ENCODE data around the gene VPS37D.
A peak's percentile ranks its signal among the peaks of the same experiment; 100 is the strongest.
"Not testable (repeated sequence)": the region's sequence is repeated elsewhere in the genome, so short reads cannot be mapped to it uniquely, and the experiment has no call there.

Gene VPS37D

DNA sequence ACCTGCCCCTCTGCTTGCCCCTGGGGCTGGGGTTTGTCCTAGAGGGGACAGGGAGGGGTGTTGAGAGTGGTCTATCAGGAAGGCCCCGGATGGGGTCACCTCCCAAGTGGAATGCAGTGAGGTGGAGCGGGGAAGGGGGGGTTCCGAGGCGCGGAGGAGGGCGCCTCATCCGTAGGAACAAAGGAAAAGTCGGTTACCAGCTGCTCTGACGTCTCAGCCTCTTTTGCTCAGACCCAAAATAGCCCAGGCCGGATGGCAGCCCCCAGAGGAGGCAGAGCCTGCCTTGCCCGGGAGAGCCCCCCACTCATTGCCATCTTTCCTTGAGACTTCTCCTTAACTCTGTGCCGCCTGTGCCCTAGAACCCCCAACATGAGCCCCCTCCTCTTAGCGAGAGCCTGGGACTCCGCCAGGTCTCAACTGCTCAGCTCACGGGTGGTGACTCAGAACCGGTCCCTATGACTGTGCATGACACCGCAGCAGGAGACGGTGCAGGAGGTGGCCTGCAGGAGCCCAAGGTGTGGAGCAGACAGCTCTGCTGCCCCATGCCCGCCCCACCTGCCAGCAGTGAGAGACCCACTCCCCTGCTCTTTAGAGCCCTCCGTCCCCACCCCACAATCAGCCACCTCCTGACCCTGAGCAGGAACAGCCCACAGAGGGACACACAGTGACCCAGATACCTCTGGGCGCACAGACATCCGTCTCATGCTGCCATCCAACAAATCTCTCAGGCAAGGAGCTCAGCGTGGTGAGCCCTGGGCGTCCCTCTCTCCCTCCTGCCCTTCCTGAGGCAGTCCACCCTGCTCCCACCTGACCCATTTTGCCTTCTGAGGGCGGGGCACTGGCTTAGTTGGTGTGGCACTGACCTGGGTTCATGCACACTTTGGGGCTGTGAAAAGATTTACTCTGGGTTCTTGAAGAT lies 38.8 kb downstream of the VPS37D start:
- DNase-seq (ENCODE audit: low spot score): peak; percentile 50

DNA sequence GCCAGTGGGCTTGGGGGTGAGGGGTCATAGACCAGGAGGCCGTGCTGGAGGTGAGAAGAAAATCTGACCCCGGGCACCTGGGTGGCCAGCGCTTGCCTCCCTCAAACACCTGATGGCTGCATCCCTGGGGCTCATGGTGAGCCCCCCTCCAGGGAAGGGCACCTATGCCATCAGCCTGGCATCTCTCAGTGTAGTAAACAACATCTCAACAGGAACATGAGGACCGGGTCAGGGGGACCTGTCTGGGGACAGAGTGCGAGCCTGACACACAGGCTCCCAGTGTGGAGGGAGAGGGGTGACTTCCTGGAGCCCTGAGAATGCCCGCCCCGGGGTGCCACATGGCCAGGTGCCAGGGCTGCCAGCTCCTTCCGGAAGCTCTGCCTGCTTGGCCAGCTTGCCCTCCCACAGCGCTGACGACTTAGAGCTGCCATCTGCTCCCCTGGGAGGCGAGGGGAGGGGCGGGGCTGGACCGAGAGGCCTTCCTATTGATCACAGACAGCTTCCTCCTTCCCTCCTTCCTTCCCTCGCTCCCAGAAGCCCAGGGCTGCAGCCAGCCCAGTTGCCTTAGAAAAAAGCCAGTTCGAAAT lies 39.5 kb downstream of the VPS37D start:
- peak; percentile 89 for DNase-seq (ENCODE audit: low spot score)

DNA sequence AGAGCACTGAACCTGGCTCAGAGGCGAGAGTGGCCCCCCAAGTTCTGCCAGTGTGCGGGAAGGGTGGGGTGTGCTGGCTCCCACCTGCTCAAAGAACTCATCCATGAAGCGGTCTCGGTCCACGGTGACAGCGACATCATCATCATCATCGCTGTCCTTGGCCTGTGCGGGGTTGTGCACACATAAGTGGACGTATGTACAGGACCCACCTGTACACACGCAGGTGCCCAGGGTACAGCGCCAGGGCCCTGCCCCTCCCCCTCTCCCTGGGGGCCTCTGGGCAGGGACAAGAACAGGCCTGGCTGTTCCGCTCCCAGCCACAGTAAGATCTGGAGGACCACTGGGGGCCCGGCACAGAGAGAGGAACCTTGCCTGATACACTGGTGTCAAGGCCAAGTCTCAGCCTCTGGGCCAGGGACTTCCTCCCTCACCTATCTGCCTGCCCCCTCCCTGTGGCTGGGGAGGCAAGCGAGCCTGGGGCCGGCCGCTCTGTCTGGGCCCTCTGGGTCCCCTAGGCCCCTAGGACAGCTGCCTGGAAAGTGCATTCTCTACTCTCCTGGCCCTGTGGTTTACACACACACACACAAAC lies 41.4 kb downstream of the VPS37D start:
- peak; percentile 10 for DNase-seq (ENCODE audit: low spot score)

DNA sequence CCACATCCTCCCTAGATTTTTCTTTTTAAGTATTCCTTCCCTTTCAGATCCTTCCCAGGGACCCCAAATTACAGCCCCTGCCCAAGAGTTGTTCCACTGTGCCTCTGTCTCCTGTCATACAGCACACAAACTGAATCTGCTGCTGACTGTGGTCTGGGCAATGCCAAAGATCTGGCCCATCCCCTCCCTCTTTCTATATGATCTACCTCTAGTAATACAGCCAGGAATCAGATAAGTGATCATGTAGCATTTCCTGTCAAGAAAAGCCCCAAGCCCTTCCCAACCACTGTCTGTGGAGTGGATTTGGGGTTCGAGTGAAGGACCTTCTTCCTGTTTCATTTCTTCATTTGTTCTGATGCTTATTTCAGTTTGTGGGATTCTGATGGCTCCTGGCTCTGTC lies 45.1 kb downstream of the VPS37D start:
- no peak for DNase-seq (ENCODE audit: low spot score)

DNA sequence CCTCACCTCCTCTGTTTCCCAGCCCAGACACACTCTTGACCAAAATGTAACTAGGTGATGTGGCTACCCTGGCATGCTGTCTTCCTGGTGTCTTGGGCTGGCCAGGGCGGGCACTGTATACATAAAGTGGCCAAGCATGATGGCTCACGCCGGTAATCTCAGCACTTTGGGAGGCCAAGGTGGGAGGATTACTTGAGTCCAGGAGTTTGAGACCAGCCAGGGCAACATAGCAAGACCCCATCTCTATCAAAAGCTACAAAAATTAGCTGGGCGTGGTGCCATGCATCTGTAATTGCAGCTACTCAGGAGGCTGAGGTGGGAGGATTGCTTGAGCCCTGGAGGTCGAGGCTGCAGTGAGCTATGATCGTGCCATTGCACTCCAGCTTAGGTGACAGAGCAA lies 45.7 kb downstream of the VPS37D start:
- DNase-seq (ENCODE audit: low spot score): not testable (repeated sequence)

DNA sequence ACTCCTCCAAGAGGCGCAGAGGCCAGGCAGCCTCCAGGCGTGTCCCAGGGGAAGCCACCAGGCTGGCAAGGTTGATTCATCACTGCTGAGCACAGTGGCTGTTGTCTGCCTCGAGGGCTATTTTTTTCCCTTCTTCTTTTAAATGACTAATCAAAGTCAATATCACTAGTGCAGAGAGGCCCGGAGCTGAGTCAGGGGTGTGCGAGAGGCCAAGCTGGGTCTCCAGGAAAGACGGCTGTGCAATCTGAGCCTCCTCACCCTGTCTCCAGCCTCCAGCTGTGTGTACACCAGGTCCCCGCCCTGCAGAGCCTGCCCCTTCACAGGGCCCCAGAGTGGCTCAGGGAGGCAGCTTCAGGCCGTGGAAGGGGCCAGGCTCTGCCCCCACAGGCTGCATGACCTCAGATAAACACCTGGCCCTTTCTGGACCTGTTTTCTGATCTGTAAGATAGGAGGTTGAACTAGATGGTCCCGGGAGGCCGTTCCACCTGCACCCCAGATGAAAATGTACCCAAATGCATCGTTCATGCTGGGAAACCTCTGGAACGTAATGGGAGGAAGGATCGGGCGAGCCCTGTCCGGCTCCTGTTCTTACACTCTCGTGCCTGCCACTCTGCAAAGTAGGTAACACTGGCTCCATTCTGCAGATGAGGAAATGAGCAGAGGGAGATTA lies 48.2 kb downstream of the VPS37D start:
- DNase-seq (ENCODE audit: low spot score): no peak

DNA sequence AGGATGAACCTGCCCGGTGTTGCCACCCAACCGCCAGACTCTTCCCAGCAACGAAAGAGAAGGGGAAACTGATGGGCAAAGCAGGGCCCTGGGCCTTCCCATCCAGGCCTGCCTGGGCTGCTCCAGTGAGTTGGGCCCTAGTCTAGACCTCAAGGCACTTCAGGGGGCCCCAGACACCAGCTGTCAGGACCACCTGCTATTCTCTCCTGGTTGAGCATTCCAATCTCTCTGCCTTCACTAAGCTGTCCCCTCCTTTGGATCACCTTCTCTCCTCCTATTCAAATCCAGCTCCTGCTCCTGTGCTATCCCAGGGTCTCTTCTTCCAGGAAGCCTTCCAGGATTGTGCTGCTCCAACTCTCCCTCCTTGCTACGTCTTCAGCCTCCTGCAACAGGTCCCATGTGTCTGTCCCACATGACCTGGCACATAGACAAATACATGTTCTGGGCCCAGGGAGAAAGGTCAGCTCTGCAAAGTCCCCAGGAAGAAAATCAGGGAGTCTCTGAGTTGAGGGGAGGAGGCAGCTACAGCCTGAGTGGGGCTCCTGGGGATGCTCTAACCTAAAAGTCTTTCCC lies 48.8 kb downstream of the VPS37D start:
- DNase-seq (ENCODE audit: low spot score): no peak

DNA sequence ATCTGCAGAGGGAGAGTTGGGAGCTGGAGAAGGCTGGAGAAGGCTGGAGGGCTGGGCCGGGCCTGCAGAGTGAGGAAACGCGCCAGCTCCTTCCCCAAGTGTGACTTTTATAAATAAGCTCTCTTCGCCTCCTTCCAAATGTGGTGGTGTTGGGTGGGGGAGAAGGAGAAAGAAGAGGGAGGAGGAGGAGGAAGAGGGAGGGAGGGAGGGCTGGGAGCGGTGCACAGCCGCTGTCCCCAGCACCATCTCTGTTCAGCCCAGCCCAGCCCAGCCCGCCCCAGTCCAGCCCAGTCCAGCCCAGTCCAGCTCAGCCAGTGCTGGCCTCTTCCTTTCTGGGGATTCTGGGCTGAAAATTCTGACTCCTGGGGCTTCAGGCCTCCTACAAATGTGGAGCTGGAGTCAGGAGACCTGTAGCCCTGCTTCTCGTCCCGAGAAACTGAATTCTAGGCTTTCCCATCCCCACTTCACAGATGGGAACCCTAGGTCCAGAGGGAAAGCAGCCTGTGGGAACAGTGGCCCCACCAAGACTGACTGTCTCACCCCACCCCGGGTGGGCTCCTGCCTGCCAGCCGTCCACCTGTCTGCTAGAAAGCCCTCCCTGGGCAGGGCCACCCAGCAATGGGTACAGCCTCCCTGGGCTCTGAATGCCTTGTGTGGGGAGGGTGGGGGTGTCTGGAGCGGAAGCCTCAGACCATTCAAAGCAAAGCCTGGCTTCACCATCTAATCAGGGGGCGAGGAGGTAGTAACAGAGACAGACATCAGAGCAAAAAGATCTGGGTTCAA lies 49.6 kb downstream of the VPS37D start:
- no peak for DNase-seq (ENCODE audit: low spot score)

DNA sequence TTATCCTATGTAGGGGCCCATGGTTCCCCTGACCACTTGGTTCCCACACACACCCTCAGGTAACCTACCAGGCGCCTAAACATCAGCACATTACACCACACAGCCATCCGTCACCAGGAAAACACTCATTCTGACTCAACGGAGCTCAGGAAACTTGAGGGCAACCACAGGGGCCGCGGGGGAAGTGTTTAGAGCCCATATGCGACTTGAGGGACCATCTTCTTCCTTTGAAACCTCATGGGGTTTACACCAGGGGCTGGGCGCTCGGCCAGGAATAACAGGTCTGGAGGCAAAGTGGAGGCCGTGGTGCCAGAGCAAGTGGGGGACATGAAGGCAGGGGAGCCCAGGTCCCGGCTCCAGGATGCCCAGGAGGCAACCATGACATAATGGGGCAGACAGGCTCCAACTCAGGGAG lies 50.4 kb downstream of the VPS37D start:
- DNase-seq (ENCODE audit: low spot score): no peak

DNA sequence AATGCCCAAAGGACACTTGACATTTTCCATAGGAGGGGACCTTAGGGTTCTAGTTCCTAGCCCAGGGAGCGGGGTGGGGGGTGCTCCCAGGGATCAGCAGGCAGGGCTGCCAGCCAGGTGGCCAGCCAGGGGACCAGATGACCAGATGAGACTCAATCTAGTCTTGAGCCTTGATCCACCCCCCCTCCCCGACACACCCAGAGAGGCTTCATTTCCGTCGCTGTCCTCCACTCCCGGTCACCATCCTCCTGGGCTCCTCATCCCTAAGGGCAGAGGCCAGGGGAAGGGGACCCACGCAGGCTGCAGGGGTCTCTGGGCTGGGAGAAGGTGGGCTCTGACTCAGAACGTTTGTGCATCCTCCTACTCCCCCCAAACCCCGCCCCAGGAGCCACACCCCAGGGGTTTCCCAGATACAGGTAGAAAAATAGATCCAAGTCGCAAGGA lies 50.8 kb downstream of the VPS37D start:
- no peak for DNase-seq (ENCODE audit: low spot score)

DNA sequence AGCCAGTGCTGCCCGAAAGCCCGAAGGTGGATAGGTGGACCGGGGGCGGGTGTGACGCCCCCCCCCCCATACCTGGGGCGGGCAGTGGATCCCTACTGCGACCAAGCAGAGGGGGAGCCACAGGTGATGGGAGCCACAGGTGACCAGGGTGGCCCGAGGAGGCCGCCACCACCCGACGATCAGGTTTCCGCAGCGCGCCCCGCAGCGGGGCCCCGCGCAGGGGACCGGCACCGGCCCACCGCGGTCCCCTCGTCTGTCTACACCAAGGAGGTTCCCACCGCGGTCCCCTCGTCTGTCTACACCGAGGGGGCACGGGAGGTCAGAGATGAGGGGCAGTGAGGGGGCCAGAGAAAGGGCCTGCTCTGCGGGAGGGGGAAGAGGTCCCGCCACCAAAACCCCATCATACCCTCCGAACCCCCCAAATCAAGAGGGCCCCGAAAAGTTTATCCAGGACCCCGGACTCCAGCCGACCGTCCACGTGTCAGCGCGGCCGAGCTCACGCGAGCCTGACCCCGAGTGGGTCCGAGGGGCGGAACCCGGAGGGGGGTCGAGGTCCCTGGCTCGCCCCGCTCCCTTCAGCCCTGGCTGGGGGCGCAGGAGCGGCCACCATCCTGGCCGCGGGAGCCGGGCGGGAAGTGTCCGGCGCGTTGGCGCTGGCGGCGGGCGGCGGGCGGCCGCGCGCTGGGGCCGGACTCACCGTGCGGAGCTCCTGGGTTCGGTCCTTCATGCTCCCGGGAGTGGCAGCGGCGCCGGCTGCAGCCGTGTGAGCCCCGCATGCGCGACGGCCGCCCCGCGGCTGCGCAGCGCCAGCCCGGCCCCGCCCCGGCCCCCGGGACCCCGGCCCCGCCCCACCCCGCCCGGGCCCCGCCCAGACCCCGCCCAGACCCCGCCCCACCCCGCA lies 51.5 kb downstream of the VPS37D start, which contains the start of gene STX1A:
Gene STX1A (minus strand): TSS at position 765 of the 901 bp plus-strand sequence. CDS start 38 bp downstream, at position 727.
- DNase-seq (ENCODE audit: low spot score): peak; percentile 99

DNA sequence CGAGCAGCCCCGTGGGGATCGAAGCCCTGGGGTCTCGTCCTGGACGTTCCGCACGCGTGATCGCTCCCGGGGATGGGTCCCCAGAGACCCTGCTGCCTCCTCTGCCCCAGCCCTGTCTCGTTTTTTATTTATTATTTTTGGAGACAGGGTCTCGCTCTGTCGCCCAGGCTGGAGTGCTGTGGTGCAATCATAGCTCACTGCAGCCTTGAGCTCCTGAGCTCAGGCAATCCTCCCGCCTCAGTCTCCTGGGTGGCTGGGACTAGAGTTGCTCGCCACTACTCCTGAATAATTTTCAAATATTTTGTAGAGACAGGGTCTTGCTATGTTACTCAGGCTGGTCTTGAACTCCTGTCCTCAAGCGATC lies 52.2 kb downstream of the VPS37D start:
- DNase-seq (ENCODE audit: low spot score): no peak

DNA sequence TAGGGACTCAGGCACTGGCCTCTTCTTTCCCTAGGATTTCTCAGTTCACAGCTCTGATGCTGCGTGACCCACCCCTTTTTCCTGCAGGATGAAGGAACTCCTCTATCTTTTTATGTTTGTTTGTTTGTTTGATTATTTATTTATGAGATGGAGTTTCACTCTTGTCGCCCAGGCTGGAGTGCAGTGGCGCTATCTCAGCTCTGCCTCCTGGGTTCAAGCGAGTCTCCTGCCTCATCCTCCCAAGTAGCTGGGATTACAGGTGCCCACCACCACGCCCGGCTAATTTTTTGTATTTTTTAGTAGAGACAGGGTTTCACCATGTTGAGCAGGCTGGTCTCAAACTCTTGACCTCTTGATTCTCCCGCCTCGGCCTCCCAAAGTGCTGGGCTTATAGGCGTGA lies 52.8 kb downstream of the VPS37D start:
- not testable (repeated sequence) for DNase-seq (ENCODE audit: low spot score)

DNA sequence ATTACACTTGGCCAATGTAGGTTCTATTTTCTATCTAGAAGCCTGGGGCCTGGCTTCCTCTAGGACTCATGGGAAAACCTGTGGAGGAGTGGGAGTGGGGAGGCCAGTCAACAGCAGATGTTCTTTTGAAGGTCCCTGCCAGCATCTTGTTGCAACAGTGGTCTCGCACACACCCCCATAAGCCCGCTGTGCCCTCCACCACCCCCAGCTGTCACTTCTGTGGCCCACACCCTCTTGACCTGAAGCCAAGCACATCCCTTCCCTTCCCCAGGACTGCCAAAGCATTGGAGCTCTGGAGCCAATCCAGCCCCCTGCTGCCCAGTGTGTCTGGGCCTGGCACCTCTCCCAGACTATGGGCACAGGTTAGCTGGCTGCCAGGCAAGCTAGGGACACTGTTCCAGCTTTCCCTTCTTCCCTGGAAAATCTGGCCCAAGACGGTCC lies 53.8 kb downstream of the VPS37D start:
- DNase-seq (ENCODE audit: low spot score): no peak

Measured in D341Med (cell line).